Lower leg skin (tissue), 4 donors: ENCODE measurements around the gene CMTM1. TPM values are rescaled to one million over a fixed set of nuclear protein-coding genes. Genes with fewer than 3 reads are reported as not detected.
"Not testable (repeated sequence)": the region's sequence is repeated elsewhere in the genome, so short reads cannot be mapped to it uniquely, and the experiment has no call there.

ENCODE experiments used
- DNase-seq, 2 donors: peaks; one replicate each; pipeline ENCODE4 v3.0.0-alpha.2; 2019; ENCODE audit warnings: low spot score in 2 of 2
- H3K4me3 ChIP-seq: fragments of 200-600 bp; sonication (generic); 2 replicates; pipeline ENCODE4 v1.5.1; 2017; ENCODE audit warnings: mild to moderate bottlenecking, low read depth; ENCODE audit not compliant: poor library complexity, severe bottlenecking
- CTCF ChIP-seq, 3 donors: fragments of 450-650 bp; IDR thresholded peaks; one replicate each; pipeline ENCODE4 v1.5.1; 2016; ENCODE audit warnings: antibody characterized with exemption in 3 of 3, mild to moderate bottlenecking in 3 of 3, moderate library complexity in 2 of 3
- POLR2A ChIP-seq, 2 donors: fragments of 450-650 bp; IDR thresholded peaks; one replicate each; pipeline ENCODE4 v1.6.1; 2016 to 2017; ENCODE audit warnings: antibody characterized with exemption in 2 of 2, mild to moderate bottlenecking in 1 of 2, moderate library complexity in 1 of 2
- whole genome bisulfite sequencing, 2 donors: methylation state at CpG; one replicate each; pipeline ENCODE4 v1.1.5; 2018; 5-methylcytosine and 5-hydroxymethylcytosine counted together
- intact Hi-C: fragments of 100-400 bp; cut with DNase I; formaldehyde crosslinking; loops from one replicate; pipeline ENCODE4 v1.15.0; 2023; ENCODE audit warnings: low total_unique reads
- total RNA-seq, 4 donors: library from RNA; depleted of rRNA; stranded (reverse); fragments of >200 nt; gene quantifications; one replicate each; pipeline ENCODE4 v1.1.0, GENCODE V29; 2016

CMTM1 gene
- total RNA-seq, 4 donors from 2014 or later: 0.39 to 2.1 (median 1.9) TPM; not detected in 1

DNA sequence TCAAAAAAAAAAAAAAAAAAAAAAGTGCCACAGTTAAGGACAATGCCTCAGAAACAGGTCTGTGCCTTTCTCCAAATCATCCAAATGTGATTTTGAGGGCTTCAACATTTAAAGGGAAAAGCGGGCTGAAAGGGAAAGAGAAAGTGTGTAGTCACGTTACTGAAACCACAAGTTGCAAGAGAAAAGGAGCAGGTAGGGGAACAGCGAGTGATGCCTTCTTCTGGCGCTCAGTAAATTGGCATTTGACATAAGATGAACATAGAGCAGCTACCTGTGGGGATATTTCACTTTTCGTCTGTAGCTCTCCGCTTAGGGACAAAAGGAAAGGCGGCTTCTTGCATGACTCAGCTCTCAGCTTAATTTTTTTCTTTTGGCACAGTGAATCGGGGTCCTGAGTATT lies 24.1 kb downstream of the CMTM1 start:
- intact Hi-C loops: no loop called here

DNA sequence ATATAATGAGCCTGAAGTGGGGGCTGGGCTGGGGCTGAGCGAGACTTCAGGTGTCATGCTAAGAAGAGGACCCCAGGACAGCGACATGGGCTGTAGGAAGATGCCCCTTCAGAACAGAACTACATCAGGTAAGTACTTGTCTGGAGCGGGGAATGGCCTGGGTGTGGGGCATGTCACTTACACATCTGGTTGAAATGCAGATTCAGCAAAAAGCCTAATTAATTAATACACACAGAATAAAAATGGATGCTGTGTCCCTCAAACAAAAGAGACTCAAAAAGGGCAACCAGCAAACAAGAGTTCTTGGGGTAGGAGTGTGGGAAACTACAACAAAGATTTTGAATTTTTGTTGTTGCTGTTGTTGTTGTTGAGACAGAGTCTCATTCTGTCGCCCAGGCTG lies 24.8 kb downstream of the CMTM1 start:
- H3K4me3 ChIP-seq: no peak overlapping the region
- intact Hi-C loops: no loop called here
- WGBS, 2 donors: 90 to 96% methylated on average over 4 of the region's 4 CpGs
- TF ChIP-seq CTCF (IDR thresholded peaks at IDR 0.05) (no peak), POLR2A (IDR thresholded peaks at IDR 0.05) (no peak)
- DNase-seq: peak in 1 of 2 donors; percentile 54

More for the DNA sequence above, 24.1 kb downstream of the CMTM1 start:
- TF ChIP-seq CTCF (IDR thresholded peaks at IDR 0.05) (no peak), POLR2A (IDR thresholded peaks at IDR 0.05) (no peak)
- no peak overlapping the region for H3K4me3 ChIP-seq
- 79 to 87% methylated on average over 8 of the region's 8 CpGs for WGBS, 2 donors
- DNase-seq: peak in 1 of 2 donors; percentile 52

DNA sequence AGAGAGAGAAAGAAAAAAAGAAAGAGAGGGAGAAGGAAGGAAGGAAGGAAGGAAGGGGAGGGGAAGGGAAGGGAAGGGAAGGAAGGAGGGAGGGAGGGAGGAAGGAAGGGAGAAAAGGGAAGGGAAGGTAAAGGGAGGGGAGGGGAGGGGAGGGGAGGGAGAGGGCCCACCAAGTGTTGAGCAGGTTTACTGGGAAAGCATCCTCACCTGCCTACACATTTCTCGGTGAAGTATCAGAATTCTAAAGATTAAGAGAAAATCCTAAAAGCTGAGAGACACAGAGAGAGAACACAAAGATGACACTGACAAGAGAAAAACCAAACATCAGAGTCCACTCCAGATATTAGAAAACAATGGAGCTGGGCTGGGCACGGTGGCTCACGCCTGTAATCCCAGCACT lies 26.0 kb downstream of the CMTM1 start:
- TF ChIP-seq POLR2A (IDR thresholded peaks at IDR 0.05) (no peak), CTCF (IDR thresholded peaks at IDR 0.05) (no peak)
- no peak overlapping the region for H3K4me3 ChIP-seq
- 92 to 96% methylated on average over 3 of the region's 3 CpGs for WGBS, 2 donors
- intact Hi-C loops: no loop called here
- no peak for DNase-seq

GRCh38 chr16:66592814-66593213 lies 26.6 kb downstream of the CMTM1 start:
- DNase-seq: no peak
- TF ChIP-seq CTCF (IDR thresholded peaks at IDR 0.05) (no peak), POLR2A (IDR thresholded peaks at IDR 0.05) (no peak)
- H3K4me3 ChIP-seq: no peak overlapping the region
- WGBS, 2 donors: 92 to 99% methylated on average over 3 of the region's 3 CpGs
- intact Hi-C loops: no loop called here

DNA sequence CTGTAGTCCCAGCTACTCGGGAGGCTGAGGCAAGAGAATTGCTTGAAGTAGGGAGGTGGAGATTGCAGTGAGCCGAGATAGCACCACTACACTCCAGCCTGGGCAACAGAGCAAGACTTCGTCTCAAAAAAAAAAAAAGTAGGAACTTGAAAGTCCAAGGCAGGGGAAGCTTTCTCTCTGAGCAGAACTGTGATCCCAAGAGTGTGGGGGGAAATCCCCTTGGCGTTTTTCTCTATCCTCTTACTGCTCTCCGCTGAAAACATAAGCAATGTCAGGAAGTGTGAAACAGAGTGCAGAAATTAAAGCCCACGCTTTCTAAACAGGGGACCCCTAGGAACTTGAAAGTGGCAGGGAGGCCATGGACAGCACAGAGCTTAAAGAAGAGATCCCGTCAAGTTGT lies 28.5 kb downstream of the CMTM1 start:
- intact Hi-C loops: no loop called here
- no peak for DNase-seq
- no peak overlapping the region for H3K4me3 ChIP-seq
- 77 to 80% methylated on average over 7 of the region's 7 CpGs for WGBS, 2 donors
- TF ChIP-seq CTCF (IDR thresholded peaks at IDR 0.05): no peak
- TF ChIP-seq POLR2A (IDR thresholded peaks at IDR 0.05): no peak

GRCh38 chr16:66596559-66596958 lies 30.3 kb downstream of the CMTM1 start:
- DNase-seq, H3K4me3 ChIP-seq, intact Hi-C loops: not testable (repeated sequence)
- WGBS, 2 donors: 97 to 99% methylated on average over 4 of the region's 4 CpGs
